Skin epidermis (tissue), 12 donors: ENCODE data around the gene ZNF561.
"Not testable (repeated sequence)": the region's sequence is repeated elsewhere in the genome, so short reads cannot be mapped to it uniquely, and the experiment has no call there.

Experiments used
- H3K27ac ChIP-seq, 21 experiments: fragments of 200-600 bp; sonication (generic) in 11 of 21; one replicate each; pipeline ENCODE4 v1.5.0; 2020; ENCODE audit warnings: mild to moderate bottlenecking in 3 of 21, inconsistent platforms in 2 of 21, moderate library complexity in 2 of 21
- H3K4me3 ChIP-seq, 7 experiments: fragments of 200-600 bp; sonication (generic) in 2 of 7; one replicate each; pipeline ENCODE4 v1.5.0; 2020; ENCODE audit warnings: inconsistent platforms in 2 of 7, mild to moderate bottlenecking in 2 of 7, moderate library complexity in 1 of 7

ZNF561 gene

DNA sequence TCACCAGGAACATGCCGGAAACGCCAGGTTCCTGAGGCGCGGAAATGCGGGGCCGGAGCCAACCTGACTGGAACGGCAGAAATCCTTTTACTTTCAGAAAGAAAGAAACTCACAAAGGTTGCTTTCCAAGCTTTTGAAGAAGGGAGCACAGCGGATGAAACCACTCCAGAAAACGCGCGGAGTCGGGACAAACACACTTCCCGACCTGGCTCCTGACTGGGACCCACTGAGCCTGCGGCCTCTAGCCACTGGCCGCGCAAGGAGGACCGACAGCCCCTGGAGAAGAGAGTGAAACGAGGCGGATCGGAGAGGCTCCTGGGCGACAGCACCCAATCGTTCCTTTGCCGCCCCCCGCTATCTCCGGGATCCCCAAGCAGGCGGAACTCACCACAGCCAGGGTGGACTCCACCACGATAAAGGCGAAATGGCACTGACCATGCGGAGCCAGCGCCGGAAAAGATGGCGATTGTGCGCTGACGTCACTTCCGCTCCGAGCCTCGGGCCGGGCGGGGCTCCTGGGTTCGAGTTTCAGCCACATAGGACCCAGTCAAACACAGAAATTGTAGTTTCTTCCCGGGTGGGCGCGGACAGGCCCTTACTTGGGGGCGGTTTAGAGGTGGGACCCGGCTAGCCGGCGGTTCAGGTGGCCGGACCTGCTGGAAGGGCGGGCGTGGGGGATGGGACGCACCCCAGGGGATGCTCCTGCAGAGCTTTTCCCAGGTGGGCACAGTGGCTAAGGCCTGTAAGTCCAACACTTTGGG, 36.8 kb downstream of the ZNF561 start, which contains the start of gene ZNF121:
Gene ZNF121 (minus strand): TSS at position 432 of the 761 bp plus-strand sequence. CDS start 16,407 bp downstream, outside the sequence.
- peak within 1 kb of the TSS; percentile 59 to 97 (median 89) for H3K27ac ChIP-seq
- H3K4me3 ChIP-seq = peak within 1 kb of the TSS; percentile 60 to 91 (median 86)

DNA sequence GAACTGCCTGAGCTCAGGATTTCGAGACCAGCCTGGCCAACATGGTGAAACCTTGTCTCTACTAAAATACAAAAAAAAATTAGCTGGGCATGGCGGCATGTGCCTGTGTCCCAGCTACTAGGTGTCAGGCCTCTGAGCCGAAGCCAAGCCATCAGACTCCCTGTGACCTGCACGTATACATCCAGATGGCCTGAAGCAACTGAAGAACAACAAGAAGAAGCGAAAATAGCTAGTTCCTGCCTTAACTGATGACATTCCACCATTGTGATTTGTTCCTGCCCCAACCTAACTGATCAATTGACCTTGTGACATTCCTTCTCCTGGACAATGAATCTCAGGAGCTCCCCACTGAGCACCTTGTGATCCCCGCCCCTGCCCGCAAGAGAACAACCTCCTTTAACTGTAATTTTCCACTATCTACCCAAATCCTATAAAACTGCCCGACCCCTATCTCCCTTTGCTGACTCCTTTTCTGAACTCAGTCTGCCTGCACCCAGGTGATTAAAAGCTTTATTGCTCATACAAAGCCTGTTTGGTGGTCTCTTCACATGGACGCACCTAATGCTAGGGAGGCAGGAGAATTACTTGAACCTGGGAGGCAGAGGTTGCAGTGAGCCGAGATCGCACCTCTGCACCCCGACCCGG, 38.8 kb downstream of the ZNF561 start:
- not testable (repeated sequence) for H3K27ac ChIP-seq, H3K4me3 ChIP-seq

DNA sequence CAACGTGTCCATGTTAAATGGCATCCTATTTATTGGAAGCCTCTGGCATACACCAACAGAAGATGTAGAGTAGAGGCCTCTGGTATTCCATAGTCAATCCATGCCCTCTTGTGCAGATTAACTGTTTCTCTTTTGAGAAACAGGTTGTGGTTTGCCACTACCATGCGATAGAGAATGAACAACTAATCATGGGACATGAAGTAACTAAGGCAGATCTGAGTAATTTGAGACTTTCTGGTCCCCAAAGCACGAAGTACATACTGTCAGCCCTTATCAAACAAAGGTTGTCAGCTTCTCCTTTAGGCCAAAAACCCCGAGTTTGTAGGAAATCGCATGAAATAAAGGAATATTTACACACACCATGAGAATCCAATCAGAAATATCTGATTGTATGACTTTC, 40.3 kb downstream of the ZNF561 start:
- H3K4me3 ChIP-seq = no peak overlapping the region
- no peak overlapping the region for H3K27ac ChIP-seq

DNA sequence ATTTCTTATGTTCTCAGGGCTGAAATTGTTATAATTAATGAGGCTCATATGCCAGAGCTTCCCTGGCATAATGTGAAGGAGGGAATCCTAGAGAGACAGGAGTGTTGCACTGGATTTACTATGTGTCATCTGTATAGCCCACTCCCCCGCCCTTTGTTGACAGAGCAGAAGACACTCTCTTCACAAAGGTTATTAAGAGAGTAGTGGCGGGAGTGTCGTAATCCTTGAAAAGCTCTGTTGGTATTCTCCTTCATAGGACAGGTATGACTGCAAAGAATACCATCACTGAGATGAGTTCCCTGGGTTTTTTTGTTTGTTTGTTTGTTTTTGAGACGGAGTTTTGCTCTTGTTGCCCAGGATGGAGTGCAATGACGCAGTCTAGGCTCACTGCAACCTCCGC, 50.8 kb downstream of the ZNF561 start:
- H3K27ac ChIP-seq = no peak overlapping the region
- H3K4me3 ChIP-seq = no peak overlapping the region

DNA sequence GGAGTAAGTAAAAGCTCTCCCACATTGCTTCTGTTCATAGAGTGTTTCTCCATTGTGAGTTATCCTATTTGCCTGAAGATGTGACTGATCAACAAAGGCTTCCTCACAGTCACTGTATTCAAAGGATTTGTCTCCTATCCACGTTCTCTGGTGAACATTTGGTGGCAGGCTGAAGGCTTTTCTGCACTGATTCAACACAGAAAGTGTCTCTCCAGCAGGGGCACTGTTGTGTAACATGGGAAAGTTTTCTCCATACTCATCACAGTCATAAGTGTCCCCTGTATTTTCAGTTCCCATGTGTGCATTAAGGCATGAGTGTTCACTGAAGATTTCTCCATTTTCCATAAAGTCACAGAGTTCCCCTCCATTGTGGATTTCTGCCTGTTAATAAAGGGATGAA, 54.3 kb downstream of the ZNF561 start:
- H3K4me3 ChIP-seq = no peak overlapping the region
- H3K27ac ChIP-seq = no peak overlapping the region

DNA sequence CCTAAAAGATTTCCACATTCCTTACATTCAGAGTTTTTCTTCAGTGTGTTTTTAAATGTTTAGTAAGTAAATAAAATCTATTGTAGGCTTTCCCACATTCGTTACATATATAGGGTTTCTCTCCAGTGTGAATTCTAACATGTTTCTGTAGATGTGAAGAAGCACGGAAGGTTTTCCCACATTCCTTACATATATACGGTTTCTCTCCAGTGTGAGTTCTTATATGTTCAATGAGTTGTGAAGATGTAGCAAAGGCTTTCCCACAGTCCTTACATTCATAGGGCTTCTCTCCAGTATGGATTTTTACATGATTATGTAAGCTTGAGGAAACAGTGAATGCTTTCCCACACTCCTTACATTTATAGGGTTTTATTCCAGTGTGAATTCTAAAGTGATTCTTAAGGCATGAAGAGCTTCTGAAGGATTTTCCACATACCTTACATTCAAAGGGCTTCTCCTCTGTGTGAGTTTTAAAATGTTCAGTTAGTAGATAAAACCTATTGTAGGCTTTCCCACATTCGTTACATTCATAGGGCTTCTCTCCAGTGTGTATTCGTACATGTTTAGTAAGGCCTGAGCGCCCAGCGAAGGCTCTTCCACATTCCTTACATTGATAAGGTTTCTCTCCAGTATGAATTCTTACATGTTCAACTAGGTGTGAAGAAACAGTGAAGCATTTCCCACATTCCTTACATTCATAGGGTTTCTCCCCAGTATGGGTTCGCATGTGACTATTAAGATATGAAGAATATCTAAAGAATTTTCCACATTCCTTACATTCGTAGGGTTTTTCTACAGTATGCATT, 54.9 kb downstream of the ZNF561 start:
- H3K4me3 ChIP-seq = no peak overlapping the region

More for the DNA sequence above, 54.9 kb downstream of the ZNF561 start:
- no peak overlapping the region for H3K27ac ChIP-seq
